H1 (cell line): ENCODE measurements around the gene SLC1A7. TPM values are rescaled to one million over a fixed set of nuclear protein-coding genes. Genes with fewer than 3 reads are reported as not detected.

Experiments
- CTCF ChIA-PET: fragments of 300-600 bp; sonication (Branson Sonifier 250); formaldehyde crosslinking; loops from one replicate; lab custom pipeline; 2021; ENCODE audit not compliant: partially characterized antibody; lab: Charles Lee
- POLR2A ChIA-PET: fragments of 300-600 bp; sonication (Branson Sonifier 250); formaldehyde crosslinking; loops from one replicate; lab custom pipeline; 2021; ENCODE audit warnings: inconsistent platforms; ENCODE audit not compliant: partially characterized antibody; lab: Charles Lee
- DNase-seq, 2 experiments: peaks; one replicate each; pipeline versions ENCODE4 v3.0.0 to v3.0.0-alpha.2; 2010 to 2022; ENCODE audit warnings: low spot score in 2 of 2, low read depth in 1 of 2, mixed read lengths in 1 of 2
- FAIRE-seq: peaks from 2 replicates; lab custom pipeline; 2011; peaks lifted over from hg19 to GRCh38; lab: Jason Lieb, UNC
- H2AFZ ChIP-seq: 2 replicates; pipeline ENCODE4 v1.8.1; 2012; ENCODE audit warnings: low read length, inconsistent platforms
- H2AK5ac ChIP-seq: 2 replicates; pipeline ENCODE4 v1.6.1; 2013; ENCODE audit warnings: low read depth, low read length
- H2BK120ac ChIP-seq: replicated peaks from 2 replicates; pipeline ENCODE3; 2013; ENCODE audit warnings: low read depth, low read length, inconsistent platforms
- H2BK12ac ChIP-seq: 2 replicates; pipeline ENCODE4 v1.6.1; 2013; ENCODE audit warnings: low read depth, low read length
- H2BK15ac ChIP-seq: 2 replicates; pipeline ENCODE4 v1.6.1; 2013; ENCODE audit warnings: low read length
- H2BK20ac ChIP-seq: 2 replicates; pipeline ENCODE4 v1.6.1; 2013; ENCODE audit warnings: low read length
- H2BK5ac ChIP-seq: 2 replicates; pipeline ENCODE4 v1.6.1; 2013; ENCODE audit warnings: low read depth, low read length
- H3K14ac ChIP-seq: 2 replicates; pipeline ENCODE4 v1.6.1; 2013; ENCODE audit warnings: inconsistent platforms; ENCODE audit not compliant: insufficient read length
- H3K18ac ChIP-seq: 2 replicates; pipeline ENCODE4 v1.6.1; 2013; ENCODE audit warnings: low read length; ENCODE audit errors: extremely low read depth
- H3K23ac ChIP-seq: 2 replicates; pipeline ENCODE4 v1.6.1; 2013; ENCODE audit warnings: inconsistent platforms; ENCODE audit not compliant: insufficient read length
- H3K23me2 ChIP-seq: 2 replicates; pipeline ENCODE4 v1.6.1; 2013; ENCODE audit warnings: low read depth, low read length
- H3K27ac ChIP-seq: 2 replicates; pipeline ENCODE4 v1.6.1; 2011; ENCODE audit warnings: low read depth, low read length, inconsistent platforms
- H3K27me3 ChIP-seq, 4 experiments: replicated peaks in 1 of 4; 1 replicate in 1 of 4; 2 replicates in 3 of 4; pipeline versions ENCODE4 v1.6.1 to v1.8.1; 2011 to 2013; ENCODE audit warnings: low read length in 3 of 4, mild to moderate bottlenecking in 3 of 4, inconsistent platforms in 2 of 4, mixed read lengths in 2 of 4, moderate library complexity in 1 of 4; ENCODE audit not compliant: control insufficient read depth in 3 of 4, insufficient read depth in 3 of 4; ENCODE audit errors: extremely low read depth in 1 of 4
- H3K36me3 ChIP-seq, 4 experiments: 2 replicates each; pipeline versions ENCODE4 v1.6.1 to v1.8.1; 2011 to 2013; ENCODE audit warnings: mild to moderate bottlenecking in 4 of 4, low read length in 3 of 4, moderate library complexity in 2 of 4, control low read depth in 1 of 4, inconsistent platforms in 1 of 4; ENCODE audit not compliant: insufficient read depth in 4 of 4, control insufficient read depth in 2 of 4
- H3K4ac ChIP-seq: replicated peaks from 2 replicates; pipeline ENCODE3; 2013; ENCODE audit warnings: low read length, low read depth, mixed read lengths, inconsistent platforms; ENCODE audit not compliant: insufficient read length
- H3K4me1 ChIP-seq, 4 experiments: replicated peaks in 1 of 4; 1 replicate in 1 of 4; 2 replicates in 3 of 4; pipeline versions ENCODE4 v1.6.1 to v1.8.1; 2011 to 2013; ENCODE audit warnings: low read length in 3 of 4, inconsistent platforms in 2 of 4, mixed read lengths in 1 of 4; ENCODE audit not compliant: insufficient read depth in 4 of 4, control insufficient read depth in 3 of 4
- H3K4me2 ChIP-seq, 2 experiments: 2 replicates each; pipeline versions ENCODE4 v1.6.1 to v1.8.1; 2011 to 2013; ENCODE audit warnings: low read depth in 2 of 2, low read length in 2 of 2, control low read depth in 1 of 2, inconsistent platforms in 1 of 2, mild to moderate bottlenecking in 1 of 2; ENCODE audit not compliant: insufficient read depth in 1 of 2
- H3K4me3 ChIP-seq, 4 experiments: fragments of 200-600, 300-600 bp in 1 of 4; sonication (generic), shearing (Covaris generic), sonication (Bioruptor Twin) in 1 of 4; 2 replicates each; pipeline versions ENCODE4 v1.5.1 to v1.8.1; 2011 to 2016; ENCODE audit warnings: low read length in 4 of 4, low read depth in 3 of 4, control low read depth in 2 of 4, inconsistent platforms in 2 of 4, mild to moderate bottlenecking in 2 of 4, mixed read lengths in 1 of 4, moderate library complexity in 1 of 4; ENCODE audit not compliant: insufficient read depth in 2 of 4; ENCODE audit errors: extremely low read depth in 1 of 4
- H3K56ac ChIP-seq: replicated peaks from 2 replicates; pipeline ENCODE3; 2013; ENCODE audit warnings: low read depth, mild to moderate bottlenecking, mixed read lengths, low read length, inconsistent platforms; ENCODE audit not compliant: insufficient read length
- H3K79me1 ChIP-seq: 2 replicates; pipeline ENCODE4 v1.6.1; 2013; ENCODE audit warnings: low read depth, low read length, control low read depth
- H3K79me2 ChIP-seq, 2 experiments: 2 replicates each; pipeline versions ENCODE4 v1.6.1 to v1.8.1; 2012 to 2013; ENCODE audit warnings: low read length in 2 of 2, mild to moderate bottlenecking in 2 of 2, inconsistent platforms in 1 of 2; ENCODE audit not compliant: insufficient read depth in 2 of 2, control insufficient read depth in 1 of 2
- H3K9ac ChIP-seq, 4 experiments: replicated peaks in 1 of 4; 1 replicate in 1 of 4; 2 replicates in 3 of 4; pipeline versions ENCODE4 v1.6.1 to v1.8.1; 2011 to 2013; ENCODE audit warnings: low read depth in 3 of 4, low read length in 3 of 4, control low read depth in 2 of 4, mild to moderate bottlenecking in 2 of 4, moderate library complexity in 2 of 4, inconsistent platforms in 1 of 4; ENCODE audit errors: extremely low read depth in 1 of 4
- H3K9me3 ChIP-seq, 2 experiments: 2 replicates each; pipeline versions ENCODE4 v1.6.1 to v1.8.1; 2012 to 2013; ENCODE audit warnings: mild to moderate bottlenecking in 2 of 2, moderate library complexity in 2 of 2, control low read depth in 1 of 2, inconsistent platforms in 1 of 2, low read depth in 1 of 2, low read length in 1 of 2, mixed read lengths in 1 of 2; ENCODE audit not compliant: insufficient read depth in 2 of 2
- H4K20me1 ChIP-seq, 2 experiments: replicated peaks in 1 of 2; 2 replicates each; pipeline versions ENCODE3 to v1.8.1; 2011 to 2013; ENCODE audit warnings: inconsistent platforms in 2 of 2, low read length in 2 of 2, mild to moderate bottlenecking in 1 of 2; ENCODE audit not compliant: insufficient read depth in 2 of 2, control insufficient read depth in 1 of 2
- H4K5ac ChIP-seq: 2 replicates; pipeline ENCODE4 v1.6.1; 2013; ENCODE audit warnings: low read length, low read depth, mixed read lengths, inconsistent platforms; ENCODE audit not compliant: insufficient read length
- H4K8ac ChIP-seq: 2 replicates; pipeline ENCODE4 v1.8.0; 2013; ENCODE audit warnings: mild to moderate bottlenecking, moderate library complexity, low read length, inconsistent platforms; ENCODE audit not compliant: insufficient read depth; ENCODE audit errors: extremely low read depth
- H4K91ac ChIP-seq: replicated peaks from 2 replicates; pipeline ENCODE3; 2013; ENCODE audit warnings: low read length, mixed read lengths, inconsistent platforms; ENCODE audit not compliant: insufficient read length
- CHD1 ChIP-seq: IDR thresholded peaks from 2 replicates; pipeline ENCODE4 v1.6.1; 2012; ENCODE audit warnings: low read depth, low read length, improper control_type of control experiment
- EGR1 ChIP-seq: IDR thresholded peaks from 2 replicates; pipeline ENCODE4 v1.6.1; 2011; ENCODE audit warnings: low read depth, low read length, borderline replicate concordance
- EZH2 ChIP-seq: fragments of 200-600 bp; sonication (generic); IDR thresholded peaks from 2 replicates; pipeline ENCODE4 v1.7.1; 2012; ENCODE audit warnings: low read depth, mild to moderate bottlenecking, moderate library complexity, low read length, inconsistent platforms; ENCODE audit not compliant: severe bottlenecking
- JUND ChIP-seq: IDR thresholded peaks from 2 replicates; pipeline ENCODE4 v1.6.1; 2011; ENCODE audit warnings: mild to moderate bottlenecking, improper control_type of control experiment, low read length
- KDM1A ChIP-seq: fragments of 200-600, 300-600 bp; sonication (generic); IDR thresholded peaks from 2 replicates; pipeline ENCODE4 v1.7.1; 2016; ENCODE audit warnings: mild to moderate bottlenecking, low read length, borderline replicate concordance
- POLR2AphosphoS5 ChIP-seq: IDR thresholded peaks from 2 replicates; pipeline ENCODE4 v1.6.1; 2011; ENCODE audit warnings: low read depth, low read length
- SAP30 ChIP-seq: fragments of 300-600 bp; sonication (generic); IDR thresholded peaks from 2 replicates; pipeline ENCODE4 v1.7.1; 2012; ENCODE audit warnings: low read length, moderate library complexity, mild to moderate bottlenecking, inconsistent platforms; ENCODE audit not compliant: insufficient read depth, insufficient replicate concordance
- SRF ChIP-seq: IDR thresholded peaks from 2 replicates; pipeline ENCODE4 v1.6.1; 2011; ENCODE audit warnings: mild to moderate bottlenecking, low read depth, low read length, moderate library complexity
- TCF12 ChIP-seq: IDR thresholded peaks from 2 replicates; pipeline ENCODE4 v1.6.1; 2011; ENCODE audit warnings: low read depth, mild to moderate bottlenecking, low read length
- WGBS, 2 experiments: shearing (Covaris generic) in 1 of 2; methylation state at CpG; one replicate each; pipeline versions ENCODE4 v1.1.6 to v1.1.7; 2013 to 2015; ENCODE audit warnings: low lambda C conversion rate in 2 of 2, mixed read lengths in 2 of 2, inconsistent platforms in 1 of 2, low coverage in 1 of 2, missing lambda C conversion rate in 1 of 2; ENCODE audit not compliant: insufficient replicate concordance in 2 of 2, insufficient coverage in 1 of 2, insufficient read length in 1 of 2; ENCODE audit errors: extremely low coverage in 1 of 2, missing lambda C conversion rate in 1 of 2; 5-methylcytosine and 5-hydroxymethylcytosine counted together
- polyA plus RNA-seq, 7 experiments: library from polyadenylated mRNA; depleted of rRNA in 3 of 7; stranded (reverse) in 5 of 7; unstranded in 2 of 7; fragments of >200 nt in 5 of 7; fragments of 200-250 nt in 2 of 7; gene quantifications; 1 replicate in 5 of 7; 2 replicates in 1 of 7; 4 replicates in 1 of 7; pipeline versions ENCODE4 v1.2.1 to v1.2.3, GENCODE V29; 2011 to 2013; ENCODE audit warnings: missing spikeins in 2 of 7, mixed read lengths in 2 of 7
- total RNA-seq: library from RNA; stranded (reverse); fragmentation: NEBNext Ultra II Directional; extraction: Animal tissue kit (Norgen Biotek cat#: 25700); gene quantifications from 2 replicates; pipeline ENCODE4 v1.2.1, GENCODE V29; 2021
- TF ChIP-seq, protein P1 (sequence below): IDR thresholded peaks from 2 replicates; pipeline ENCODE4 v1.6.1; 2011; ENCODE audit warnings: low read length, improper control_type of control experiment
- TF ChIP-seq, protein P2 (sequence below): IDR thresholded peaks from 2 replicates; pipeline ENCODE4 v1.6.1; 2012; ENCODE audit warnings: inconsistent platforms

SLC1A7 gene
- total and polyA plus RNA-seq, 2 of the 8 experiments (the other 6 are each of a cell fraction or from before 2014, with no cell fraction given) = not detected

DNA sequence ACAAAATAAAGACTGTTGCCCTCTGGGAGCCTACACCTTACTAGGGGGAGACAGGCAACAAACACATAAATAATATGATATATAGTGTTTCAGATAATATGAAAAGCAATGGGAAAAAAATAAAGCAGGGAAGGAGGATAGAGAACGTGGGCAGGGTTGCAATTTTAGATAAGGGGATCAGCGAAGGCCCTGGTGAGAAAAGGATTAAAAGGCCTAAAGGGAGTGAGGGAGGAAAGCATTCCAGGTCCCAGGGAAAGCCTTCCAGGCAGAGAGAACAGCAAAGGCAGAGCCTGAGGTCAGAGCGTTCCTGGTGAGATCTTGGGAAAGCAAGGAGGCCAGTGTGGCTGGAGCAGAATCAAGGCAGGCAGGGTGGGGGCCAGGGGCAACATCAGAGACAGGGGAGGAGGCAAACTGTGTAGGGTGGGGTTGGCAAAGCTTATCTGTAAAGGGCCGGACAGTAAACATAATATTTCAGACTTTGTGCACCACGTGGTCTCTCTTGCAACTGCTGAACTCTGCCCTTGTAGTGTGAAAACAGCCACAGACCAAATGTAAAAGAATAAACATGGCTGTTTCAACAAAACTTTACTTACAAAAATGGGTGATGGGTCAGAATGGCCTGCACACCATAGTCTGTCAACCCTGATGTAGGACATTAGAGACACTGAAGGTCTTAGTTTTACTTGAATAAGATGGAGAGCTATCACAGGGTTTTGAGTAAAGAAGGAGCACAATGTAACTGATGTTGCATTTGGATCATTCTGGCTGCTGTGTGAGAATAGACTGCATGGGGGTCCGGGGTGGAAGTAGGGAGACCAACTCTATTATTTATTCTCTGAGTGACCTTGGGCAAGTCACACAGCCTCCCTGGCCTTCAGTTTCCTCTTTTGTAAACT lies 40.9 kb upstream of the SLC1A7 start:
- Histone ChIP-seq H2BK5ac (no peak overlapping the region), H3K23me2 (no peaks in the 10 kb centered on the region), H3K4me3 (no peak overlapping the region), H3K18ac (no peak overlapping the region), H4K91ac (no peak overlapping the region), H4K5ac (no peak overlapping the region), H2BK15ac (no peak overlapping the region), H2AFZ (no peak overlapping the region), H2BK20ac (no peak overlapping the region), H3K4me1 (no peaks in the 10 kb centered on the region; a peak in 1 of 7 replicates), H3K4me2 (no peak overlapping the region), H3K14ac (no peak overlapping the region), H3K9ac (no peak overlapping the region), H3K27me3 (no peaks in the 10 kb centered on the region; a peak in 2 of 7 replicates), H3K9me3 (no peaks in the 10 kb centered on the region), H2BK12ac (0 out of 2 replicates have a peak overlapping the region, but pooled peaks have one; percentile 52), H4K8ac (no peak overlapping the region), H3K36me3 (no peaks in the 10 kb centered on the region), H3K56ac (no peak overlapping the region), H3K27ac (no peak overlapping the region), H4K20me1 (no peaks in the 10 kb centered on the region), H2BK120ac (no peak overlapping the region), H2AK5ac (no peak overlapping the region), H3K79me1 (no peaks in the 10 kb centered on the region), H3K79me2 (no peaks in the 10 kb centered on the region), H3K4ac (no peak overlapping the region), H3K23ac (no peak overlapping the region)
- WGBS, 2 experiments = 84% methylated on average over 6 of the region's 6 CpGs; no CpG with 5 or more reads in 1 of the 2 experiments
- DNase-seq (no peak), FAIRE-seq (no peak)
- POLR2A ChIA-PET = interaction anchor here (0.6 kb wide), 1 partner anchor 260 kb away, joined by 3 read pairs; no protein-coding TSS in a partner anchor
- CTCF ChIA-PET = interaction anchor here (0.9 to 4.3 kb wide), 30 partner anchors 10 to 349 kb away, joined by 3 to 51 read pairs (median 4); no protein-coding TSS in a partner anchor
- TF ChIP-seq EGR1 = no peak
- no peak for TF ChIP-seq POLR2AphosphoS5
- TF ChIP-seq JUND = no peak
- TF ChIP-seq EZH2 = no peak
- TF ChIP-seq CHD1 = no peak
- no peak for TF ChIP-seq TCF12
- TF ChIP-seq, protein P1, sequence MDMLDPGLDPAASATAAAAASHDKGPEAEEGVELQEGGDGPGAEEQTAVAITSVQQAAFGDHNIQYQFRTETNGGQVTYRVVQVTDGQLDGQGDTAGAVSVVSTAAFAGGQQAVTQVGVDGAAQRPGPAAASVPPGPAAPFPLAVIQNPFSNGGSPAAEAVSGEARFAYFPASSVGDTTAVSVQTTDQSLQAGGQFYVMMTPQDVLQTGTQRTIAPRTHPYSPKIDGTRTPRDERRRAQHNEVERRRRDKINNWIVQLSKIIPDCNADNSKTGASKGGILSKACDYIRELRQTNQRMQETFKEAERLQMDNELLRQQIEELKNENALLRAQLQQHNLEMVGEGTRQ = no peak
- no peak for TF ChIP-seq SRF
- TF ChIP-seq, protein P2, sequence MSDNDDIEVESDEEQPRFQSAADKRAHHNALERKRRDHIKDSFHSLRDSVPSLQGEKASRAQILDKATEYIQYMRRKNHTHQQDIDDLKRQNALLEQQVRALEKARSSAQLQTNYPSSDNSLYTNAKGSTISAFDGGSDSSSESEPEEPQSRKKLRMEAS = no peak
- TF ChIP-seq KDM1A = no peak
- no peak for TF ChIP-seq SAP30
